Tibial nerve (tissue), 4 donors: ENCODE measurements around the gene MTX2. TPM values are rescaled to one million over a fixed set of nuclear protein-coding genes. Genes with fewer than 3 reads are reported as not detected.

Experiments
- DNase-seq, 2 donors: peaks; one replicate each; pipeline ENCODE4 v3.0.0-alpha.2; 2019; ENCODE audit warnings: low spot score in 2 of 2
- H3K27ac ChIP-seq, 4 donors: fragments of 200-600 bp; sonication (generic) in 3 of 4; one replicate each; pipeline ENCODE4 v1.5.1; 2017 to 2019; ENCODE audit warnings: mild to moderate bottlenecking in 1 of 4
- H3K27me3 ChIP-seq, 2 donors: fragments of 200-600 bp; sonication (generic) in 1 of 2; one replicate each; pipeline versions ENCODE4 v1.5.1 to v1.6.0; 2017 to 2019
- H3K36me3 ChIP-seq, 3 donors: fragments of 200-600 bp; sonication (generic); one replicate each; pipeline ENCODE4 v1.5.1; 2018 to 2019
- H3K4me1 ChIP-seq, 4 donors: fragments of 200-600 bp; sonication (generic) in 3 of 4; one replicate each; pipeline ENCODE4 v1.5.1; 2017 to 2019
- H3K4me3 ChIP-seq, 4 donors: fragments of 200-600 bp; sonication (generic) in 3 of 4; one replicate each; pipeline ENCODE4 v1.5.1; 2017 to 2019; ENCODE audit warnings: mild to moderate bottlenecking in 1 of 4, moderate library complexity in 1 of 4
- H3K9me3 ChIP-seq, 4 donors: fragments of 200-600 bp; sonication (generic) in 3 of 4; one replicate each; pipeline ENCODE4 v1.5.1; 2017 to 2019
- CTCF ChIP-seq, 5 experiments: fragments of 200-600 bp in 3 of 5; fragments of 450-650 bp in 2 of 5; sonication (generic) in 3 of 5; IDR thresholded peaks; one replicate each; pipeline ENCODE4 v1.5.1; 2016 to 2019; ENCODE audit warnings: antibody characterized with exemption in 5 of 5, mild to moderate bottlenecking in 3 of 5, moderate library complexity in 2 of 5
- EP300 ChIP-seq, 2 donors: sonication (generic); formaldehyde crosslinking; IDR thresholded peaks; one replicate each; pipeline ENCODE4 v1.6.1; 2017; ENCODE audit warnings: antibody characterized with exemption in 2 of 2, mild to moderate bottlenecking in 1 of 2
- POLR2A ChIP-seq, 2 donors: fragments of 450-650 bp; IDR thresholded peaks; one replicate each; pipeline ENCODE4 v1.6.1; 2017; ENCODE audit warnings: antibody characterized with exemption in 2 of 2, mild to moderate bottlenecking in 2 of 2, moderate library complexity in 2 of 2
- WGBS, 2 donors: methylation state at CpG; one replicate each; pipeline ENCODE4 v1.1.5; 2018; 5-methylcytosine and 5-hydroxymethylcytosine counted together
- total RNA-seq, 4 donors: library from RNA; depleted of rRNA; stranded (reverse); fragments of >200 nt; gene quantifications; one replicate each; pipeline ENCODE4 v1.1.0, GENCODE V29; 2016

The MTX2 gene
- total RNA-seq, 4 donors from 2014 or later = 18.8 to 22.4 (median 21.9) TPM

GRCh38 chr2:176283291-176284068 is 14.2 kb downstream of the MTX2 start:
- H3K4me1 ChIP-seq = peaks cover 0 to 4% (median 0%) of the 10 kb centered on the region in 4 donors
- no peaks in the 10 kb centered on the region for H3K27me3 ChIP-seq
- H3K27ac ChIP-seq = no peak overlapping the region
- TF ChIP-seq EP300 (IDR thresholded peaks at IDR 0.05) (no peak), CTCF (IDR thresholded peaks at IDR 0.05) (no peak), POLR2A (IDR thresholded peaks at IDR 0.05) (no peak)
- WGBS, 2 donors = 57 to 89% methylated on average over 1 of the region's 1 CpG
- H3K36me3 ChIP-seq = no peaks in the 10 kb centered on the region
- H3K4me3 ChIP-seq = no peak overlapping the region
- DNase-seq = no peak
- no peaks in the 10 kb centered on the region for H3K9me3 ChIP-seq

GRCh38 chr2:176284461-176285049 is 15.3 kb downstream of the MTX2 start:
- TF ChIP-seq EP300 (IDR thresholded peaks at IDR 0.05) = no peak
- no peak for TF ChIP-seq CTCF (IDR thresholded peaks at IDR 0.05)
- no peak for TF ChIP-seq POLR2A (IDR thresholded peaks at IDR 0.05)
- no peak for DNase-seq
- H3K27me3 ChIP-seq = no peaks in the 10 kb centered on the region
- 73 to 88% methylated on average over 1 of the region's 1 CpG for WGBS, 2 donors
- no peak overlapping the region for H3K27ac ChIP-seq
- no peak overlapping the region for H3K4me3 ChIP-seq
- H3K4me1 ChIP-seq = peaks cover 0 to 4% (median 0%) of the 10 kb centered on the region in 4 donors
- H3K36me3 ChIP-seq = no peaks in the 10 kb centered on the region
- H3K9me3 ChIP-seq = no peaks in the 10 kb centered on the region

- DNase-seq = no peak
- TF ChIP-seq CTCF (IDR thresholded peaks at IDR 0.05) (no peak), POLR2A (IDR thresholded peaks at IDR 0.05) (no peak), EP300 (IDR thresholded peaks at IDR 0.05) (no peak)
- Histone ChIP-seq H3K27me3 (no peaks in the 10 kb centered on the region), H3K9me3 (no peaks in the 10 kb centered on the region), H3K4me3 (no peak overlapping the region), H3K4me1 (peaks cover 0 to 4% (median 0%) of the 10 kb centered on the region in 4 donors), H3K27ac (no peak overlapping the region), H3K36me3 (no peaks in the 10 kb centered on the region)
These were observed 16.1 kb downstream of the MTX2 start for GRCh38 chr2:176285321-176285720.

- whole genome bisulfite sequencing, 2 donors = 79 to 84% methylated on average over 4 of the region's 4 CpGs
- Histone ChIP-seq H3K36me3 (no peaks in the 10 kb centered on the region), H3K4me1 (no peaks in the 10 kb centered on the region), H3K27me3 (no peaks in the 10 kb centered on the region), H3K9me3 (no peaks in the 10 kb centered on the region), H3K27ac (no peak overlapping the region), H3K4me3 (no peak overlapping the region)
- TF ChIP-seq POLR2A (IDR thresholded peaks at IDR 0.05) (no peak), EP300 (IDR thresholded peaks at IDR 0.05) (no peak), CTCF (IDR thresholded peaks at IDR 0.05) (no peak)
- DNase-seq = no peak
These were observed 22.1 kb downstream of the MTX2 start for GRCh38 chr2:176291335-176291734.

GRCh38 chr2:176291809-176292283 is 22.6 kb downstream of the MTX2 start:
- Histone ChIP-seq H3K9me3 (no peaks in the 10 kb centered on the region), H3K27ac (no peak overlapping the region), H3K27me3 (no peaks in the 10 kb centered on the region), H3K36me3 (no peaks in the 10 kb centered on the region), H3K4me3 (no peak overlapping the region), H3K4me1 (no peaks in the 10 kb centered on the region)
- TF ChIP-seq CTCF (IDR thresholded peaks at IDR 0.05) = no peak
- no peak for TF ChIP-seq EP300 (IDR thresholded peaks at IDR 0.05)
- TF ChIP-seq POLR2A (IDR thresholded peaks at IDR 0.05) = no peak
- DNase-seq = no peak
